GM23338 (cell line): Measurements from ENCODE around the gene CTNNA3. TPM values are rescaled to one million over a fixed set of nuclear protein-coding genes. Genes with fewer than 3 reads are reported as not detected.

Experiments
- ATAC-seq: fragments of 200-7000 bp; cut with Tn5 transposase; 3 replicates; pipeline ENCODE4 v1.9.1; 2020
- DNase-seq: peaks from one replicate; pipeline ENCODE4 v3.0.0-alpha.2; 2015; ENCODE audit warnings: low spot score
- H2AFZ ChIP-seq: fragments of 200-600 bp; sonication (generic); 2 replicates; pipeline ENCODE4 v1.8.0; 2016; ENCODE audit warnings: antibody characterized with exemption, mild to moderate bottlenecking, moderate library complexity
- H3F3A ChIP-seq: fragments of 200-600 bp; sonication (generic); replicated peaks from 2 replicates; pipeline ENCODE4 v1.8.0; 2017; ENCODE audit warnings: antibody characterized with exemption, mixed run types, low read depth
- H3K27ac ChIP-seq: fragments of 200-600 bp; sonication (generic); 2 replicates; pipeline ENCODE4 v1.6.1; 2016; ENCODE audit warnings: low read depth
- H3K27me3 ChIP-seq: fragments of 200-600 bp; sonication (generic); 2 replicates; pipeline ENCODE4 v1.8.0; 2016; ENCODE audit warnings: mild to moderate bottlenecking, mixed run types, moderate library complexity; ENCODE audit not compliant: insufficient read depth
- H3K36me3 ChIP-seq: fragments of 200-600 bp; sonication (generic); 2 replicates; pipeline ENCODE4 v1.8.0; 2016; ENCODE audit warnings: mild to moderate bottlenecking; ENCODE audit not compliant: insufficient read depth
- H3K4me1 ChIP-seq: fragments of 200-600 bp; sonication (generic); 2 replicates; pipeline ENCODE4 v1.8.0; 2016; ENCODE audit warnings: mild to moderate bottlenecking, moderate library complexity; ENCODE audit not compliant: insufficient read depth
- H3K4me2 ChIP-seq: fragments of 200-600 bp; sonication (generic); 2 replicates; pipeline ENCODE4 v1.7.1; 2017; ENCODE audit warnings: mixed run types
- H3K4me3 ChIP-seq: fragments of 200-600 bp; sonication (generic); 2 replicates; pipeline ENCODE4 v1.6.1; 2016; ENCODE audit warnings: mixed run types
- H3K79me2 ChIP-seq: fragments of 200-600 bp; sonication (generic); replicated peaks from 2 replicates; pipeline ENCODE4 v1.8.0; 2017; ENCODE audit warnings: mild to moderate bottlenecking; ENCODE audit not compliant: insufficient read depth
- H3K9me2 ChIP-seq: fragments of 200-600 bp; sonication (generic); 2 replicates; pipeline ENCODE4 v1.8.0; 2017; ENCODE audit not compliant: insufficient read depth
- H4K20me1 ChIP-seq: fragments of 200-600 bp; sonication (generic); replicated peaks from 2 replicates; pipeline ENCODE4 v1.8.0; 2017; ENCODE audit warnings: mild to moderate bottlenecking; ENCODE audit not compliant: insufficient read depth
- H3K27ac Mint-ChIP-seq: 2 replicates; pipeline ENCODE4 v1.8.0; 2020; ENCODE audit warnings: inconsistent platforms, mild to moderate bottlenecking, moderate library complexity, mixed read lengths
- H3K27me3 Mint-ChIP-seq: 3 replicates; pipeline ENCODE4 v1.8.0; 2022; ENCODE audit warnings: low read depth, mild to moderate bottlenecking, moderate library complexity, mixed read lengths, inconsistent platforms; ENCODE audit not compliant: insufficient read depth, poor library complexity
- H3K36me3 Mint-ChIP-seq: 3 replicates; pipeline ENCODE4 v1.8.0; 2021; ENCODE audit warnings: low read depth, mild to moderate bottlenecking, inconsistent platforms, moderate library complexity, mixed read lengths
- H3K4me1 Mint-ChIP-seq: 3 replicates; pipeline ENCODE4 v1.8.0; 2020; ENCODE audit warnings: mild to moderate bottlenecking, inconsistent platforms, mixed read lengths
- H3K4me3 Mint-ChIP-seq: 3 replicates; pipeline ENCODE4 v1.8.0; 2021; ENCODE audit warnings: moderate library complexity, mild to moderate bottlenecking, inconsistent platforms, mixed read lengths
- H3K9me3 Mint-ChIP-seq: 3 replicates; pipeline ENCODE4 v1.8.0; 2020; ENCODE audit warnings: moderate library complexity, mild to moderate bottlenecking, inconsistent platforms, mixed read lengths
- CREB1 ChIP-seq: fragments of 250-450 bp; sonication (Bioruptor Pico); IDR thresholded peaks from 2 replicates; pipeline ENCODE4 v1.5.0; 2020; ENCODE audit warnings: low read depth, mild to moderate bottlenecking, moderate library complexity
- CTCF ChIP-seq, 2 experiments: fragments of 200-600 bp in 1 of 2; sonication (generic) in 1 of 2; conservative IDR thresholded peaks; 2 replicates each; pipeline versions ENCODE4 v1.5.1 to v1.6.1; 2016 to 2017; ENCODE audit warnings: antibody characterized with exemption in 2 of 2, low read depth in 2 of 2, mild to moderate bottlenecking in 2 of 2, moderate library complexity in 1 of 2
- ETS1 ChIP-seq: IDR thresholded peaks from 2 replicates; pipeline ENCODE4 v1.6.1; 2016; ENCODE audit warnings: antibody characterized with exemption
- EZH2 ChIP-seq: fragments of 200-600 bp; sonication (generic); IDR thresholded peaks from one replicate; pipeline ENCODE4 v1.8.0; 2017; ENCODE audit warnings: antibody characterized with exemption, mild to moderate bottlenecking, low read depth; ENCODE audit not compliant: unreplicated experiment
- EZH2phosphoT487 ChIP-seq: fragments of 200-600 bp; sonication (generic); IDR thresholded peaks from one replicate; pipeline ENCODE4 v1.8.1; 2018; ENCODE audit warnings: antibody characterized with exemption; ENCODE audit not compliant: unreplicated experiment
- JUNB ChIP-seq: IDR thresholded peaks from one replicate; pipeline ENCODE4 v1.6.1; 2016; ENCODE audit warnings: antibody characterized with exemption; ENCODE audit not compliant: unreplicated experiment
- NANOG ChIP-seq: IDR thresholded peaks from 2 replicates; pipeline ENCODE4 v1.6.1; 2016; ENCODE audit warnings: antibody characterized with exemption, borderline replicate concordance
- POLR2AphosphoS5 ChIP-seq: IDR thresholded peaks from 2 replicates; pipeline ENCODE4 v1.6.1; 2016; ENCODE audit warnings: antibody characterized with exemption, low read depth
- STAT1 ChIP-seq: IDR thresholded peaks from one replicate; pipeline ENCODE4 v1.6.1; 2016; ENCODE audit warnings: antibody characterized with exemption; ENCODE audit not compliant: unreplicated experiment
- ZNF114 ChIP-seq: fragments of 250-450 bp; sonication (Bioruptor Pico); IDR thresholded peaks from 2 replicates; pipeline ENCODE4 v1.5.0; 2020; ENCODE audit warnings: mild to moderate bottlenecking, moderate library complexity
- ZNF331 ChIP-seq: fragments of 250-450 bp; sonication (Bioruptor Pico); IDR thresholded peaks from 2 replicates; pipeline ENCODE4 v1.5.0; 2020; ENCODE audit warnings: low read depth, mild to moderate bottlenecking, moderate library complexity
- polyA plus RNA-seq: library from polyadenylated mRNA; unstranded; fragments of >200 nt; fragmentation: Nextera tagmentation; extraction: Ambion mirVana; gene quantifications from 2 replicates; pipeline ENCODE4 v1.2.1, GENCODE V29; 2016
- total RNA-seq: library from RNA; depleted of rRNA; stranded (reverse); fragments of >200 nt; shearing (Covaris generic); gene quantifications from 2 replicates; pipeline ENCODE4 v1.2.3, GENCODE V29; 2014
- TF ChIP-seq, protein P1 (sequence below): IDR thresholded peaks from one replicate; pipeline ENCODE4 v1.6.1; 2018; ENCODE audit warnings: antibody characterized with exemption; ENCODE audit not compliant: unreplicated experiment
- TF ChIP-seq, protein P2 (sequence below): fragments of 250-450 bp; sonication (Bioruptor Pico); IDR thresholded peaks from 2 replicates; pipeline ENCODE4 v1.5.0; 2020; ENCODE audit warnings: mild to moderate bottlenecking, moderate library complexity

CTNNA3 gene
- total and polyA plus RNA-seq, 2 experiments from 2014 or later, result 0.71 to 3.3 TPM

DNA sequence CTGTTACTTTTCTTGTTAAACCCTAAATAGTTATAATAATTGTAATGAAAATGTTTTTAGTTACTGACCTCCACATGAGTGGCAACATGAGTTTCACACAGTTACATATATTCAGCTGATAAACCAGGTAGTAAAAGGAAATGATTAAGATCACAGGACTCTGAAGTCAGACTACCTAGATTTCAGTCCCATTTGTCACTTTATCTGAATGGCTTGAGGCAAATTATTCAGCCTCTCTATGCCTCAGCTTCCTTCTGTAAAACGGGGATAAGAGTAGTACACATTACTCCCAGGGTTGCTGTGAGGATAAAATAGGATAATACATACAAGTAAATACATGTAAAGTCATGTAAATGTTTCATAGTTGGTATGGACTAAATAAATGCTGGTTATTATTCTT is 1024.4 kb downstream of the CTNNA3 start:
- Mint-ChIP-seq H3K4me1 (no peaks in the 10 kb centered on the region), H3K9me3 (no peaks in the 10 kb centered on the region), H3K27me3 (no peaks in the 10 kb centered on the region), H3K36me3 (no peaks in the 10 kb centered on the region), H3K27ac (no peak overlapping the region), H3K4me3 (no peak overlapping the region)
- Histone ChIP-seq H3K4me3 (no peak overlapping the region), H2AFZ (no peak overlapping the region), H3K4me2 (no peak overlapping the region), H3K27me3 (no peaks in the 10 kb centered on the region), H3K27ac (no peak overlapping the region), H3K36me3 (no peaks in the 10 kb centered on the region), H3F3A (no peaks in the 10 kb centered on the region), H4K20me1 (no peaks in the 10 kb centered on the region), H3K9me2 (no peaks in the 10 kb centered on the region), H3K79me2 (no peaks in the 10 kb centered on the region), H3K4me1 (no peaks in the 10 kb centered on the region)
- DNase-seq (no peak), ATAC-seq (no peak)
- TF ChIP-seq ZNF331 (CRISPR knock-in tag) (no peak), EZH2phosphoT487 (no peak), NANOG (no peak), POLR2AphosphoS5 (no peak), CREB1 (CRISPR knock-in tag) (no peak), STAT1 (no peak), ETS1 (no peak), JUNB (no peak), CTCF (conservative IDR thresholded peaks at IDR 0.05; ENCODE audit: low read depth in 2 of 2) (no peak), EZH2 (no peak), ZNF114 (CRISPR knock-in tag) (no peak)
- TF ChIP-seq, protein P1, sequence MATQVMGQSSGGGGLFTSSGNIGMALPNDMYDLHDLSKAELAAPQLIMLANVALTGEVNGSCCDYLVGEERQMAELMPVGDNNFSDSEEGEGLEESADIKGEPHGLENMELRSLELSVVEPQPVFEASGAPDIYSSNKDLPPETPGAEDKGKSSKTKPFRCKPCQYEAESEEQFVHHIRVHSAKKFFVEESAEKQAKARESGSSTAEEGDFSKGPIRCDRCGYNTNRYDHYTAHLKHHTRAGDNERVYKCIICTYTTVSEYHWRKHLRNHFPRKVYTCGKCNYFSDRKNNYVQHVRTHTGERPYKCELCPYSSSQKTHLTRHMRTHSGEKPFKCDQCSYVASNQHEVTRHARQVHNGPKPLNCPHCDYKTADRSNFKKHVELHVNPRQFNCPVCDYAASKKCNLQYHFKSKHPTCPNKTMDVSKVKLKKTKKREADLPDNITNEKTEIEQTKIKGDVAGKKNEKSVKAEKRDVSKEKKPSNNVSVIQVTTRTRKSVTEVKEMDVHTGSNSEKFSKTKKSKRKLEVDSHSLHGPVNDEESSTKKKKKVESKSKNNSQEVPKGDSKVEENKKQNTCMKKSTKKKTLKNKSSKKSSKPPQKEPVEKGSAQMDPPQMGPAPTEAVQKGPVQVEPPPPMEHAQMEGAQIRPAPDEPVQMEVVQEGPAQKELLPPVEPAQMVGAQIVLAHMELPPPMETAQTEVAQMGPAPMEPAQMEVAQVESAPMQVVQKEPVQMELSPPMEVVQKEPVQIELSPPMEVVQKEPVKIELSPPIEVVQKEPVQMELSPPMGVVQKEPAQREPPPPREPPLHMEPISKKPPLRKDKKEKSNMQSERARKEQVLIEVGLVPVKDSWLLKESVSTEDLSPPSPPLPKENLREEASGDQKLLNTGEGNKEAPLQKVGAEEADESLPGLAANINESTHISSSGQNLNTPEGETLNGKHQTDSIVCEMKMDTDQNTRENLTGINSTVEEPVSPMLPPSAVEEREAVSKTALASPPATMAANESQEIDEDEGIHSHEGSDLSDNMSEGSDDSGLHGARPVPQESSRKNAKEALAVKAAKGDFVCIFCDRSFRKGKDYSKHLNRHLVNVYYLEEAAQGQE, result no peak
- TF ChIP-seq, protein P2, sequence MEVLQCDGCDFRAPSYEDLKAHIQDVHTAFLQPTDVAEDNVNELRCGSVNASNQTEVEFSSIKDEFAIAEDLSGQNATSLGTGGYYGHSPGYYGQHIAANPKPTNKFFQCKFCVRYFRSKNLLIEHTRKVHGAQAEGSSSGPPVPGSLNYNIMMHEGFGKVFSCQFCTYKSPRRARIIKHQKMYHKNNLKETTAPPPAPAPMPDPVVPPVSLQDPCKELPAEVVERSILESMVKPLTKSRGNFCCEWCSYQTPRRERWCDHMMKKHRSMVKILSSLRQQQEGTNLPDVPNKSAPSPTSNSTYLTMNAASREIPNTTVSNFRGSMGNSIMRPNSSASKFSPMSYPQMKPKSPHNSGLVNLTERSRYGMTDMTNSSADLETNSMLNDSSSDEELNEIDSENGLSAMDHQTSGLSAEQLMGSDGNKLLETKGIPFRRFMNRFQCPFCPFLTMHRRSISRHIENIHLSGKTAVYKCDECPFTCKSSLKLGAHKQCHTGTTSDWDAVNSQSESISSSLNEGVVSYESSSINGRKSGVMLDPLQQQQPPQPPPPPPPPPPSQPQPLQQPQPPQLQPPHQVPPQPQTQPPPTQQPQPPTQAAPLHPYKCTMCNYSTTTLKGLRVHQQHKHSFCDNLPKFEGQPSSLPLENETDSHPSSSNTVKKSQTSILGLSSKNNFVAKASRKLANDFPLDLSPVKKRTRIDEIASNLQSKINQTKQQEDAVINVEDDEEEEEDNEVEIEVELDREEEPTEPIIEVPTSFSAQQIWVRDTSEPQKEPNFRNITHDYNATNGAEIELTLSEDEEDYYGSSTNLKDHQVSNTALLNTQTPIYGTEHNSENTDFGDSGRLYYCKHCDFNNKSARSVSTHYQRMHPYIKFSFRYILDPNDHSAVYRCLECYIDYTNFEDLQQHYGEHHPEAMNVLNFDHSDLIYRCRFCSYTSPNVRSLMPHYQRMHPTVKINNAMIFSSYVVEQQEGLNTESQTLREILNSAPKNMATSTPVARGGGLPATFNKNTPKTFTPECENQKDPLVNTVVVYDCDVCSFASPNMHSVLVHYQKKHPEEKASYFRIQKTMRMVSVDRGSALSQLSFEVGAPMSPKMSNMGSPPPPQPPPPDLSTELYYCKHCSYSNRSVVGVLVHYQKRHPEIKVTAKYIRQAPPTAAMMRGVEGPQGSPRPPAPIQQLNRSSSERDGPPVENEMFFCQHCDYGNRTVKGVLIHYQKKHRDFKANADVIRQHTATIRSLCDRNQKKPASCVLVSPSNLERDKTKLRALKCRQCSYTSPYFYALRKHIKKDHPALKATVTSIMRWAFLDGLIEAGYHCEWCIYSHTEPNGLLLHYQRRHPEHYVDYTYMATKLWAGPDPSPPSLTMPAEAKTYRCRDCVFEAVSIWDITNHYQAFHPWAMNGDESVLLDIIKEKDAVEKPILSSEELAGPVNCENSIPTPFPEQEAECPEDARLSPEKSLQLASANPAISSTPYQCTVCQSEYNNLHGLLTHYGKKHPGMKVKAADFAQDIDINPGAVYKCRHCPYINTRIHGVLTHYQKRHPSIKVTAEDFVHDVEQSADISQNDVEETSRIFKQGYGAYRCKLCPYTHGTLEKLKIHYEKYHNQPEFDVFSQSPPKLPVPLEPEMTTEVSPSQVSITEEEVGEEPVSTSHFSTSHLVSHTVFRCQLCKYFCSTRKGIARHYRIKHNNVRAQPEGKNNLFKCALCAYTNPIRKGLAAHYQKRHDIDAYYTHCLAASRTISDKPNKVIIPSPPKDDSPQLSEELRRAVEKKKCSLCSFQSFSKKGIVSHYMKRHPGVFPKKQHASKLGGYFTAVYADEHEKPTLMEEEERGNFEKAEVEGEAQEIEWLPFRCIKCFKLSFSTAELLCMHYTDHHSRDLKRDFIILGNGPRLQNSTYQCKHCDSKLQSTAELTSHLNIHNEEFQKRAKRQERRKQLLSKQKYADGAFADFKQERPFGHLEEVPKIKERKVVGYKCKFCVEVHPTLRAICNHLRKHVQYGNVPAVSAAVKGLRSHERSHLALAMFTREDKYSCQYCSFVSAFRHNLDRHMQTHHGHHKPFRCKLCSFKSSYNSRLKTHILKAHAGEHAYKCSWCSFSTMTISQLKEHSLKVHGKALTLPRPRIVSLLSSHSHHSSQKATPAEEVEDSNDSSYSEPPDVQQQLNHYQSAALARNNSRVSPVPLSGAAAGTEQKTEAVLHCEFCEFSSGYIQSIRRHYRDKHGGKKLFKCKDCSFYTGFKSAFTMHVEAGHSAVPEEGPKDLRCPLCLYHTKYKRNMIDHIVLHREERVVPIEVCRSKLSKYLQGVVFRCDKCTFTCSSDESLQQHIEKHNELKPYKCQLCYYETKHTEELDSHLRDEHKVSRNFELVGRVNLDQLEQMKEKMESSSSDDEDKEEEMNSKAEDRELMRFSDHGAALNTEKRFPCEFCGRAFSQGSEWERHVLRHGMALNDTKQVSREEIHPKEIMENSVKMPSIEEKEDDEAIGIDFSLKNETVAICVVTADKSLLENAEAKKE (CRISPR knock-in tag), result no peak
